T47D (cell line): ENCODE measurements around the gene H6PD.

Source experiments
- DNase-seq, 2 experiments: peaks; one replicate each; pipeline versions ENCODE4 v3.0.0 to v3.0.0-alpha.2; 2011 to 2012; ENCODE audit warnings: low read depth in 1 of 2, low spot score in 1 of 2
- JUND ChIP-seq: IDR thresholded peaks from 2 replicates; pipeline ENCODE4 v1.6.1; 2012; ENCODE audit warnings: low read depth
- in situ Hi-C: cut with HindIII; loops from 2 replicates; pipeline ENCODE4 v1.10.0; 2016; ENCODE audit warnings: low sequenced_read_pairs, low pct_unique_long_range_greater_than_20kb

H6PD gene

DNA sequence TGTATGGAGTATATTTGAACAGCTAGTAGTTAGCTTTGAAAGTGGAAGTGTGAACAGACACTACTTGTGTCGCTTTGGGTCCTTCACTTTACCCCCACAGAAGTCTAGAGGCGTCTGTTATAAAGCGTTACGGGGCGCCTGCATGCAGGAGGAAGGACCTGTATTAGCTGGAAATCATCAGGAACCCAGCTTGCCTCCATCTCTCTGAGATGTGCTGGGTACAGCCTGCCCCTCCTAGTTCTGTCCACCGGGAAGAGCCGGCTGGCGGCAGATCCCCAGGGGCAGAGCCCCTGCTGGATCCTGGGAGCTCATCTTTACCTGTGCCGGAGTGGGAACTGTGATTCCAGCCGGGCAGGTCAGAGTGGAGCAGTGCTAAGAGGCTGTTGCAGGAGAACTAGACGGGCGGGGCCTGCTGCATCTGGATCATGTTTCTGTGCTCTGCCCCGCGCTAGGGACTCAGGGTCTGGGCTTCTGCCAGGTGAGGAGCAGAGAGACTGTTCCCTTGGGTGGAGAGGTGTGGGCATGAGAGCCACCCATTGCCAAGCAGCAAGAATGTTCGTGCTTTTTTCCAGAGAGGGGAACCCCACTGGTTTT lies 35.8 kb downstream of the H6PD start:
- TF ChIP-seq JUND, result no peak
- peak in 1 of 2 experiments; percentile 23 for DNase-seq
- in situ Hi-C loops, result no loop called here

DNA sequence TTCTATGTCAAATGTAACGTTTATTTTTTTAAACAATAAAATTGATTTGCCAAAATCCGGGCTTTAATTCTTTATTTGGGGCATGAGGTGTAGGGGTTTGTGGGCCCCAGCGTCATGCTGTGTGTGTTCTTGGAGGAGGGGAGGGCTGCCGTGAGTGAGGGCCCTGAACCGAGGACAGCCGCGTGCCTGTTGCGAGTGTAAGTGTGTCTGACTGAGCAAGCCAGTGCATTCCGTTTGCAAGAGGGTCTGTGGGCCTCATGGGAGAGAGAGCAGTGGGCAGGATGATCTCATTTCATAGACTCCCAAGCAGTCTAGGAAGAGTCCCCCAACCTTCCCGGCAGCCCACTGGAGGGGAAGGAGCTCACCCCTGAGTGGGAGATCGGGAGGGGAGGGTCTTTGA lies 36.7 kb downstream of the H6PD start:
- in situ Hi-C loops, result no loop called here
- TF ChIP-seq JUND, result no peak
- DNase-seq, result no peak

DNA sequence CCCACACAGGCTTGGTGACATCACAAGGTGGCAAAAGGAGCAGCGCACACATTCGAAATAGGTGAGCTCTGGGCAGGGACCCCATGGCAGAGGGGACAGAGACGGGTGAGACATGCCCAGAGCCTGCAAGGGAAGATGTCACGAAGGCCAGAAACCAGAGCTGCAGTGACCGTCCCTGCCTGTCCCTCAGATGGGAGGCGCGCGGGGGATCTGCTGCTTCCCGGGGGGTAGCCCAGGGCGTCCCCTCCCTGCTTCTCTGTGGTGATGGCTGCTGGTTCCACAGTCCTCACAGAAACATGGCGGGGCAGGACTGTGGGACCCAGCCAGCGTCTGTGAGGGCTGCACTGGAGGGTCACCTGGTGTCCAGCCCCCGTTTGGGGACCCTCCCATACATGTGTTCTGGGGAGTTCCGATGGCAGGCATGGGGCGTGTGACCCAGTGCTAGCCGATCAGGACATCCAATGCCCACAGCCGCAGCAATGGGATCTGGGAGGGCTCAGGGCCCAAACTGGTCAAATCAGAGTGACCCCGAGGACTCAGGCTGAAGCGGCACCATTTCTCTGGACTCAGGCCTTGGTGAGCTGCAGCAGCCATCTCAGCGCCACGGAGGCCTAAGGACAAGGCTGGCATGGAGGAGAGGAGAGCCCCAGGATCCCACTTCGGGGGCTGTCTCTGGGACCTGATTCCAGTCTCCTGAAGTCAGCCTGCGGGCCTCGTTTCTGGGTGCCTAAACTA lies 37.5 kb downstream of the H6PD start:
- no peak for DNase-seq
- TF ChIP-seq JUND, result no peak
- in situ Hi-C loops, result no loop called here

DNA sequence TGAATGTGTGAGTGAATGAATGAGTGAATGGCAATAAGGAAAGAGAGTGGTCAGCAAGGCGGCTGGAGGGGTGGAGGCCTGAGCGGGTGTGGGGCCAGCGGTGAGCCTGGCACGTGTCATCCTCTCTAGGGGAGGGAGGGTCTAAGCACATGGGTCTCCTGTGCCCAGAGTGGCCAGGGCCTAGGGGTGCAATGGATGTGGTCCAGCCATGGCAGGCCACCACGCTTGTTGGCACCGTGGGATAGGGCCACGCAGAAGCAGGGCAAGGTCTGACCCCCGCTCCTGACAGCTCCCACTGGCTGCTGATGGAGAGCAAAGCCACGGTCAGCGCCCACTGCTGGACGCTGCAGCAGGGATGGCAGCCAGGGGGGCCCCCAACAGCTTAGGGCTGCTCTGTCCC lies 38.6 kb downstream of the H6PD start:
- no peak for TF ChIP-seq JUND
- in situ Hi-C loops, result no loop called here
- no peak for DNase-seq

GRCh38 chr1:9275161-9275560 lies 40.6 kb downstream of the H6PD start:
- in situ Hi-C loops, result no loop called here
- no peak for DNase-seq
- TF ChIP-seq JUND, result no peak

GRCh38 chr1:9275567-9276034 lies 41.0 kb downstream of the H6PD start:
- no peak for DNase-seq
- in situ Hi-C loops, result no loop called here
- no peak for TF ChIP-seq JUND

- DNase-seq, result no peak
- no peak for TF ChIP-seq JUND
- in situ Hi-C loops, result no loop called here
Measured at GRCh38 chr1:9278116-9278515, 43.5 kb downstream of the H6PD start.

GRCh38 chr1:9278585-9279153 lies 44.1 kb downstream of the H6PD start:
- in situ Hi-C loops, result no loop called here
- no peak for DNase-seq
- no peak for TF ChIP-seq JUND

DNA sequence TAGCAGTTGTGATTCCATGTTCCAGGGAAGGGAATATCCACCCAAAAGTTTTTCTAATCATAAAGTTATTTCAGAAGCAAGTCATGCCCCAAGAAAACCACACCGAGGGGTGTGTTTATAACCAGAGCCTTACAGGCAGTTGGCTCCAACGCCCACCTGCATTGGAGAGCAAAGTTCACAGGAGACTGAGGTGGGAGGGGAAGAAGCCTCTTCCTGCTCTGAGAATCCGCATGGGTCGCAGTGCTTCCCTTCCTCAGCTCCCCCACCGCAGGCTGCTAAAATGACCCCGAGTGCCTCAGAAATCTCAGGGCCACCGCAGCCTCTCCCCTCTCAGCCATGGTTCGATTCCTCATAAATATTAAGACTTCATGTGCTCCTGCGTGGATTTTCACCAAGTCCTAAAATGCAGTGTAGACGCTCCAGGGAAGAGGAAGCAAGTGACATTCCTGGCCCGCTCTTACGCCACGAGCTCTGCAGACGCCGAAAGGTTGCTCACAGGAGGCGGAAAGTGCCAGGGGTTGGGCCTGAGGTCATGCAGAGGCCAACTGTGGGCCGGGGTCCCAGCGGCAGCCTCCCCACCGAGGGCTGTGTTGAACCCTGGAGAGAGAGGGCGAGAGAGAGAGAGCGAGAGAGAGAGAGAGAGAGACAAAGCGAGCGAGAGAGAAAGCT lies 44.7 kb downstream of the H6PD start:
- DNase-seq, result no peak
- no peak for TF ChIP-seq JUND
- in situ Hi-C loops, result no loop called here

- TF ChIP-seq JUND, result no peak
- no peak for DNase-seq
Measured at GRCh38 chr1:9280015-9280860, 45.7 kb downstream of the H6PD start.

GRCh38 chr1:9281071-9281827 lies 46.7 kb downstream of the H6PD start:
- in situ Hi-C loops, result no loop called here
- no peak for TF ChIP-seq JUND
- DNase-seq, result no peak

More at GRCh38 chr1:9280015-9280860, 45.7 kb downstream of the H6PD start:
- in situ Hi-C loops, result no loop called here
